Type B pancreatic cell (in vitro differentiated cells): ENCODE data around the gene MPG. TPM values are rescaled to one million over a fixed set of nuclear protein-coding genes. Genes with fewer than 3 reads are reported as not detected.
A peak's percentile ranks its signal among the peaks of the same experiment; 100 is the strongest.
"Not testable (repeated sequence)": the region's sequence is repeated elsewhere in the genome, so short reads cannot be mapped to it uniquely, and the experiment has no call there.

Experiments used
- DNase-seq: peaks from one replicate; pipeline ENCODE4 v3.0.0; 2021; ENCODE audit warnings: mixed read lengths; ENCODE audit not compliant: unreplicated experiment; ENCODE audit errors: extremely low spot score
- H3K27ac Mint-ChIP-seq: 2 replicates; pipeline ENCODE4 v1.8.0; 2021; ENCODE audit warnings: mild to moderate bottlenecking, mixed read lengths
- H3K27me3 Mint-ChIP-seq: 2 replicates; pipeline ENCODE4 v1.8.0; 2021; ENCODE audit warnings: mixed read lengths
- H3K36me3 Mint-ChIP-seq: 2 replicates; pipeline ENCODE4 v1.8.0; 2021; ENCODE audit warnings: mixed read lengths
- H3K4me1 Mint-ChIP-seq: one replicate; pipeline ENCODE4 v1.8.0; 2021; ENCODE audit warnings: mixed read lengths; ENCODE audit not compliant: unreplicated experiment
- H3K4me3 Mint-ChIP-seq: 2 replicates; pipeline ENCODE4 v1.8.0; 2021; ENCODE audit warnings: mild to moderate bottlenecking, mixed read lengths
- H3K9me3 Mint-ChIP-seq: 2 replicates; pipeline ENCODE4 v1.8.0; 2021; ENCODE audit warnings: mixed read lengths
- total RNA-seq: library from RNA; stranded (reverse); gene quantifications from 2 replicates; pipeline ENCODE4 v1.2.1, GENCODE V29; 2021; ENCODE audit warnings: low replicate concordance
- TF ChIP-seq, protein P1 (sequence below): fragments of 200-600 bp; sonication (generic); conservative IDR thresholded peaks from 2 replicates; pipeline ENCODE4 v1.5.0; 2021; ENCODE audit warnings: antibody characterized with exemption, mild to moderate bottlenecking

The MPG gene
- total RNA-seq, 1 donor from 2014 or later = 38.0 TPM

DNA sequence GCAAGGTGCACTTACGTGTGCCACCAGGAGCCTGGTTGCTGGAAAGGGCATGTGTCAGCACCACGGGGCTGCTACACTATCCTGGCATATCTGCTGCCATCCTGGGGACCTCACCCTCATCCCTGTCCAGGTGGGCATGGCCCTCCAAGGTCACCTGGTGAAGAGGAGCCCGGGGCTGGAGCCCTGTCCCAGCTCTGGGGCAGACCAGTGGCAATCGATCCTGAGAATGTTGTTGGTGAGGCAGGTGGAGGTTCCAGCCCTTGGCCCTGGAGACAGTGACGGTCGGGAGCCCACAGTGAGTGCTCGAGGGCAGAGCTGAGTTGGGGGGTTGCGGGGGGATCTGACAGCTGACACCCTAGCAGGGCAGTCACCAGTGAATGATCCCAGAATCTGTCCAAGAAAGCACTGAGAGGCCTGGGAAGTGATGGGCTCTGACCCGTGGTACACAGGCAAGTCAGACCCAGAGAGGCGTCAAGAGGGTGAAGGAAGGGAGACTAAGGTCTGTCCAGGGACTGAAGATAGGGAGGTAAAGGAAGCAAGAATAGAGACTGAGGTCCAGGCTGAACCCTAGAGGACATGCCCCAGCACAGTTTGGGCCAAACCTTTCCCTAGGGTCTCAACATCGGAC lies 42.2 kb upstream of the MPG start:
- H3K27me3 Mint-ChIP-seq = no peaks in the 10 kb centered on the region
- H3K4me3 Mint-ChIP-seq = no peak overlapping the region
- TF ChIP-seq, protein P1, sequence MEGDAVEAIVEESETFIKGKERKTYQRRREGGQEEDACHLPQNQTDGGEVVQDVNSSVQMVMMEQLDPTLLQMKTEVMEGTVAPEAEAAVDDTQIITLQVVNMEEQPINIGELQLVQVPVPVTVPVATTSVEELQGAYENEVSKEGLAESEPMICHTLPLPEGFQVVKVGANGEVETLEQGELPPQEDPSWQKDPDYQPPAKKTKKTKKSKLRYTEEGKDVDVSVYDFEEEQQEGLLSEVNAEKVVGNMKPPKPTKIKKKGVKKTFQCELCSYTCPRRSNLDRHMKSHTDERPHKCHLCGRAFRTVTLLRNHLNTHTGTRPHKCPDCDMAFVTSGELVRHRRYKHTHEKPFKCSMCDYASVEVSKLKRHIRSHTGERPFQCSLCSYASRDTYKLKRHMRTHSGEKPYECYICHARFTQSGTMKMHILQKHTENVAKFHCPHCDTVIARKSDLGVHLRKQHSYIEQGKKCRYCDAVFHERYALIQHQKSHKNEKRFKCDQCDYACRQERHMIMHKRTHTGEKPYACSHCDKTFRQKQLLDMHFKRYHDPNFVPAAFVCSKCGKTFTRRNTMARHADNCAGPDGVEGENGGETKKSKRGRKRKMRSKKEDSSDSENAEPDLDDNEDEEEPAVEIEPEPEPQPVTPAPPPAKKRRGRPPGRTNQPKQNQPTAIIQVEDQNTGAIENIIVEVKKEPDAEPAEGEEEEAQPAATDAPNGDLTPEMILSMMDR = no peak
- DNase-seq = peak; percentile 60
- no peaks in the 10 kb centered on the region for H3K9me3 Mint-ChIP-seq
- peaks cover 7% of the 10 kb centered on the region for H3K4me1 Mint-ChIP-seq
- H3K36me3 Mint-ChIP-seq = peaks cover 5% of the 10 kb centered on the region
- H3K27ac Mint-ChIP-seq = no peak overlapping the region

DNA sequence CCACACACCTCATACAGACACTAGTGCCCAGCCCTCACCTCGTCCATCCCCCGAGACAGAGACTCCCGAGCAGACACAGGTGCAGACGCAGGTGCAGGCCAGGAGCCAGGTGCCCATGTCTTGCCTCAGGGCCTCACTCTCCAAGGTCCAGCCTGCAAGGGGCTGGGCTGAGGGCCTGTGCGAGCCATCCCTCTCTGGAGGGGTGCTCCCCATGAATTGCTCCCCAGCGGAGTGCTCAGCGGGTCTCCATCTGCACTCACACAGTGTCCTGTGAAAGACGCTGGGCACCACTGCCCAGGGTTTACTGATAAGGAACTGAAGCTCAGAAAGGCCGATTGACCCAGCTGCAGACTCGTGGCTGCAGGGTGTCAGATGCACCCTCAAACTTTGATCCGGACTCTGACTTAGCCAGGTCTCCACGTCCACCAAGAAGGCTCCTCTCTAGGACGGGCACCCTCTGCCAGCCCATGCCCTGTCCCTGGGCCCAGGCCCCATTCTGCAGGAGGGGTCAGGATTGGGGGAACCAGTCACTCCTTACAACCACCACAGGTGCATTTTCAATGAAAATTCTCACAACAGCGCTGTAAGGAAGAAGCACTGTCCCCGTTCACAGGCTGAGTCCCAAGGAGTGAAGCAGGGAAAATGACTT lies 41.6 kb upstream of the MPG start:
- Mint-ChIP-seq H3K27me3 (no peaks in the 10 kb centered on the region), H3K36me3 (peaks cover 5% of the 10 kb centered on the region), H3K27ac (no peak overlapping the region), H3K4me3 (no peak overlapping the region), H3K9me3 (no peaks in the 10 kb centered on the region), H3K4me1 (peaks cover 7% of the 10 kb centered on the region)
- TF ChIP-seq, protein P1 = no peak
- peak; percentile 50 for DNase-seq

DNA sequence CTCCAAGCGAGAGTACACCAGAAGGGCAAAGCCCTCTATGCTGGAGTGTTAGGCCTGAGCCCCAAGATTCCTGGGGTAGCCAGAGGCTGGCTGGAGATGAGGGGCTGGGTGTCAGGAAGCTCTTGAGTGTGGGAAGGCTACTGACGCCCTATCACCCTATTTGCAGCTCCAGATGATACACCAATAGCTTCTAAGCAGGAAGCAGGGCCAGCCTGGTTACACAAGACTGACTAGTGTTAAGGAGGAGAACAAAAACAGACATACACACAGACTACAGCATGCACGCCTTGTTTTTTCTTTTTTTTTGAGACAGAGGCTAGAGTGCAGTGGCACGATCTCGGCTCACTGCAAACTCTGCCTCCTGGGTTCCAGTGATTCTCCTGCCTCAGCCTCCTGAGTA lies 40.5 kb upstream of the MPG start:
- Mint-ChIP-seq H3K36me3 (peaks cover 13% of the 10 kb centered on the region), H3K27ac (no peak overlapping the region), H3K27me3 (no peaks in the 10 kb centered on the region), H3K4me1 (peaks cover 7% of the 10 kb centered on the region), H3K4me3 (no peak overlapping the region), H3K9me3 (no peaks in the 10 kb centered on the region)
- TF ChIP-seq, protein P1 = no peak
- no peak for DNase-seq

DNA sequence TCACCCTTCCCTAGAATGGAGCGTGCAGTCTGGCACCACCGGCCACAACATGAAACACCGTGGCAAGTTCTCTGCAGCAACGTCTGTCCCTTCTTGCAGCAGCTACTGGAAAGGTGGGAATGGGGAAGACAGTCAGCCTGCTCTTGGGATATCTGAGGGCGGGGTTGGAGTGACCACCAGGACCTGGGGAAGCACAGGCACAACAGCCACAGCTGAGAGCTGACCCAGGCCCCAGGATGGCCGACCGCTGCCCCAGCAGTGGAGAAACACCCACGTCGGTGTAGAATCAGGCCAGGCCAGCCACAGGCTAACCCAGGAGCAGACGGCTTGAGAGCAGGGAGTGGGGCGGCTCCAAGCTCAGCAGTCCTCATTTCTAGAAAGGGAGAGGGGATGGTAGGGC lies 39.8 kb upstream of the MPG start:
- H3K4me3 Mint-ChIP-seq, H3K27ac Mint-ChIP-seq, H3K9me3 Mint-ChIP-seq, H3K4me1 Mint-ChIP-seq, H3K27me3 Mint-ChIP-seq: not testable (repeated sequence)
- DNase-seq = peak; percentile 62
- H3K36me3 Mint-ChIP-seq = peaks cover 20% of the 10 kb centered on the region

DNA sequence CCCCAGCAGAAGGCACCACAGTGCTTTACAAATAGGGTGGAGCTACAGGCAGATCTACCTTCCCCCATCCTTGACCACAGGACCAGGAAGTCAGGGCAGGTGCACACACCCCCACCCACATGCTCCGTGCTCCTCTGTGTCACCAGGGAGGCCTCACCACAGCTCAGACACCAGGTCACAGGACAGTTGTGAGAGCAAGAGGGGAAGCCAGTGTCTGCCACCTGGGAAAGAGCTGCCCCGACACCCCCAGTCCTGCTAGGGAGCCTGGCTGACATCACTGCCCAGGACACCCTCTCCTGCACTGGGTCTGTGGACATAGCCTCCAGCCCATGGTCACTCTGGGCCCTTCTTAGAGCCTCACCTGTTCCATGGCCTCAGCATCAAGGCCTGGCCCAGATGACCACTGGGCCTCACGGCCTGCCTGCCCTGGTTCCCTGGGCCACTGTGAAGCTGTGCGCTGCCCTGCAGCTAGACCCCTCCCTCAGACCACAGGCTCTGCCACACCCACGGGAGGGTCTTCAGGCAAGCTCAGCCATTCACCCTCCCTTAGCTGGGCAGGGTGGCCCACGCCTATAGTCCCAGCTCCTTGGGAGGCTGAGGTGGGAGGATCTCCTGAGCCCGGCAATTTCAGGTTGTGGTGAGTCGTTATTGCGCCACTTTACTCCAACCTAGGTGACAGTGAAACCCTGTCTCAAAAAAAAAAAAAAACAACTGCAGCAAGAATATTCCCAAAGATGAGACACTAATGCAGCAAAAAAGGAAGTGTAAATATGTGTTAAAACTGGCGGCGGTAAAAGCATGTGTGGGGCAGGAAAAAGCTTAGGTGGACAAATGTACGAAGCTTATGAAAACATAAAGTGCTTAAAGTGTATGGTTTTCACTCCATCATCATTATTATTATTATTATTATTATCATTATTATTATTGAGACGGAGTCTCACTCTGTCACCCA lies 38.8 kb upstream of the MPG start:
- H3K27ac Mint-ChIP-seq = no peak overlapping the region
- H3K4me3 Mint-ChIP-seq = no peak overlapping the region
- H3K27me3 Mint-ChIP-seq = no peaks in the 10 kb centered on the region
- TF ChIP-seq, protein P1 = no peak
- DNase-seq = peak; percentile 51
- H3K4me1 Mint-ChIP-seq = peaks cover 6% of the 10 kb centered on the region
- H3K9me3 Mint-ChIP-seq = no peaks in the 10 kb centered on the region
- peaks cover 21% of the 10 kb centered on the region for H3K36me3 Mint-ChIP-seq
